ENCODE results near the gene ARHGEF3.

DNA sequence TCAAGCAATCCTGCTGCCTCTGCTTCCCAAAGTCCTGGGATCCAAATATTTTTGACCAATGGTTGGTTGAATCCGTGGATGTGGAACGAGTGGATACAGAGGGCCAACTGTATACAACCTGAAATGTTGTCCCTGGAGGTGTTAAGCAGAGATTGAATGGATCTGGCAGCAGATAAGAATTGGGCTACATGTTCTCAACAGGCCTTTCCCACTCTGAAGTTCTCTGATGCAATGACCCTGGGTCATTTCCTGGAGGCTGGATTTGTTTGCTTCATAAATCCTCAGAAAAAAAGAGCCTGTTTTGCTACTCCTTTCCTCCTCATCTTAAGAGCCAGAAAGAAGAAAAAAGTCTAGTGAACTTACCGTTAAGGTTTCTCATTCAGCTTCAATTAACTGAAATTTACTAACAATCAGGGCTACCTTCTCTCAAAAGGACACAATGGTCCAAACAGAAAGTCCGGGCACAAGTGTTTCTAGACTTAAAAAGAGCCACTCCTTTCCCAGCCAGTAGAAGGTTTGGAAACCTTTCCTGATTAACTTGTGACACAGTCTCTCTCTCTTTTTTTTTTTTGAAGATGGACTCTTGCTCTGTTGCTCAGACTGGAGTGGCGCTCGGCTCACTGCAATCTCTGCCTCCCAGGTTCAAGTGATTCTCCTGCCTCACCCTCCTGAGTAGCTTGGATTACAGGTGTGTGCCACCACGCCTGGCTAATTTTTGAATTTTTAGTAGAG is 6.5 kb downstream of the ARHGEF3 start:
- TF ChIP-seq, protein P1, sequence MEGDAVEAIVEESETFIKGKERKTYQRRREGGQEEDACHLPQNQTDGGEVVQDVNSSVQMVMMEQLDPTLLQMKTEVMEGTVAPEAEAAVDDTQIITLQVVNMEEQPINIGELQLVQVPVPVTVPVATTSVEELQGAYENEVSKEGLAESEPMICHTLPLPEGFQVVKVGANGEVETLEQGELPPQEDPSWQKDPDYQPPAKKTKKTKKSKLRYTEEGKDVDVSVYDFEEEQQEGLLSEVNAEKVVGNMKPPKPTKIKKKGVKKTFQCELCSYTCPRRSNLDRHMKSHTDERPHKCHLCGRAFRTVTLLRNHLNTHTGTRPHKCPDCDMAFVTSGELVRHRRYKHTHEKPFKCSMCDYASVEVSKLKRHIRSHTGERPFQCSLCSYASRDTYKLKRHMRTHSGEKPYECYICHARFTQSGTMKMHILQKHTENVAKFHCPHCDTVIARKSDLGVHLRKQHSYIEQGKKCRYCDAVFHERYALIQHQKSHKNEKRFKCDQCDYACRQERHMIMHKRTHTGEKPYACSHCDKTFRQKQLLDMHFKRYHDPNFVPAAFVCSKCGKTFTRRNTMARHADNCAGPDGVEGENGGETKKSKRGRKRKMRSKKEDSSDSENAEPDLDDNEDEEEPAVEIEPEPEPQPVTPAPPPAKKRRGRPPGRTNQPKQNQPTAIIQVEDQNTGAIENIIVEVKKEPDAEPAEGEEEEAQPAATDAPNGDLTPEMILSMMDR (IDR thresholded peaks at IDR 0.05; ENCODE audit: poor library complexity, severe bottlenecking), result no peak
- TF ChIP-seq SMC3 (conservative IDR thresholded peaks at IDR 0.05; ENCODE audit: poor library complexity), result no peak
- TF ChIP-seq TAF1 (IDR thresholded peaks at IDR 0.05; ENCODE audit: low read depth), result no peak
- no peak for TF ChIP-seq POLR2AphosphoS5 (IDR thresholded peaks at IDR 0.05)
- TF ChIP-seq, protein P2, sequence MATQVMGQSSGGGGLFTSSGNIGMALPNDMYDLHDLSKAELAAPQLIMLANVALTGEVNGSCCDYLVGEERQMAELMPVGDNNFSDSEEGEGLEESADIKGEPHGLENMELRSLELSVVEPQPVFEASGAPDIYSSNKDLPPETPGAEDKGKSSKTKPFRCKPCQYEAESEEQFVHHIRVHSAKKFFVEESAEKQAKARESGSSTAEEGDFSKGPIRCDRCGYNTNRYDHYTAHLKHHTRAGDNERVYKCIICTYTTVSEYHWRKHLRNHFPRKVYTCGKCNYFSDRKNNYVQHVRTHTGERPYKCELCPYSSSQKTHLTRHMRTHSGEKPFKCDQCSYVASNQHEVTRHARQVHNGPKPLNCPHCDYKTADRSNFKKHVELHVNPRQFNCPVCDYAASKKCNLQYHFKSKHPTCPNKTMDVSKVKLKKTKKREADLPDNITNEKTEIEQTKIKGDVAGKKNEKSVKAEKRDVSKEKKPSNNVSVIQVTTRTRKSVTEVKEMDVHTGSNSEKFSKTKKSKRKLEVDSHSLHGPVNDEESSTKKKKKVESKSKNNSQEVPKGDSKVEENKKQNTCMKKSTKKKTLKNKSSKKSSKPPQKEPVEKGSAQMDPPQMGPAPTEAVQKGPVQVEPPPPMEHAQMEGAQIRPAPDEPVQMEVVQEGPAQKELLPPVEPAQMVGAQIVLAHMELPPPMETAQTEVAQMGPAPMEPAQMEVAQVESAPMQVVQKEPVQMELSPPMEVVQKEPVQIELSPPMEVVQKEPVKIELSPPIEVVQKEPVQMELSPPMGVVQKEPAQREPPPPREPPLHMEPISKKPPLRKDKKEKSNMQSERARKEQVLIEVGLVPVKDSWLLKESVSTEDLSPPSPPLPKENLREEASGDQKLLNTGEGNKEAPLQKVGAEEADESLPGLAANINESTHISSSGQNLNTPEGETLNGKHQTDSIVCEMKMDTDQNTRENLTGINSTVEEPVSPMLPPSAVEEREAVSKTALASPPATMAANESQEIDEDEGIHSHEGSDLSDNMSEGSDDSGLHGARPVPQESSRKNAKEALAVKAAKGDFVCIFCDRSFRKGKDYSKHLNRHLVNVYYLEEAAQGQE (IDR thresholded peaks at IDR 0.05; ENCODE audit: borderline replicate concordance), result no peak
- no peak for TF ChIP-seq EP300 (conservative IDR thresholded peaks at IDR 0.05; ENCODE audit: poor library complexity, severe bottlenecking)
